CD4-positive, alpha-beta T cell treated with Interleukin-15 for 4 hours (primary cell): Measurements from ENCODE around the gene CFAP99.
A peak's percentile ranks its signal among the peaks of the same experiment; 100 is the strongest.

Experiments
- DNase-seq: peaks from one replicate; pipeline ENCODE4 v3.0.0-alpha.2; 2020; ENCODE audit warnings: low spot score

CFAP99 gene

GRCh38 chr4:2412534-2412884 lies 6.2 kb upstream of the CFAP99 start:
- peak; percentile 90 for DNase-seq

GRCh38 chr4:2412885-2413716 lies 5.7 kb upstream of the CFAP99 start:
- DNase-seq, result peak; percentile 96

- no peak for DNase-seq
These were observed 4.7 kb upstream of the CFAP99 start for GRCh38 chr4:2413821-2414610.

GRCh38 chr4:2415213-2415612 lies 3.5 kb upstream of the CFAP99 start:
- DNase-seq, result no peak

GRCh38 chr4:2415881-2416563 lies 2.7 kb upstream of the CFAP99 start:
- DNase-seq, result no peak

GRCh38 chr4:2416564-2417225 lies 2.1 kb upstream of the CFAP99 start:
- no peak for DNase-seq

GRCh38 chr4:2417226-2417764 lies 1.5 kb upstream of the CFAP99 start:
- DNase-seq, result no peak

- DNase-seq, result no peak
These were observed 748 bp upstream of the CFAP99 start, which contains the start of gene ZFYVE28 for GRCh38 chr4:2417765-2418649. Gene ZFYVE28, minus strand, starts transcription at chr4:2418645. Its CDS starts 322 bp downstream, at chr4:2418323.

- DNase-seq, result no peak
These were observed 1.1 kb downstream of the CFAP99 start for GRCh38 chr4:2419814-2420213.

- no peak for DNase-seq
These were observed 3.2 kb downstream of the CFAP99 start for GRCh38 chr4:2421928-2422327.

- no peak for DNase-seq
These were observed 4.3 kb downstream of the CFAP99 start for GRCh38 chr4:2423066-2423465.

GRCh38 chr4:2423695-2424094 lies 4.9 kb downstream of the CFAP99 start:
- DNase-seq, result no peak

GRCh38 chr4:2424581-2424980 lies 5.8 kb downstream of the CFAP99 start:
- no peak for DNase-seq

GRCh38 chr4:2425386-2426068 lies 6.8 kb downstream of the CFAP99 start:
- no peak for DNase-seq

- no peak for DNase-seq
These were observed 7.3 kb downstream of the CFAP99 start for GRCh38 chr4:2426069-2426397.

- no peak for DNase-seq
These were observed 8.0 kb downstream of the CFAP99 start for GRCh38 chr4:2426711-2427275.

- DNase-seq, result no peak
These were observed 8.9 kb downstream of the CFAP99 start for GRCh38 chr4:2427383-2428334.

- DNase-seq, result no peak
These were observed 9.9 kb downstream of the CFAP99 start for GRCh38 chr4:2428496-2429213.
